ENCODE measurements around the gene APOBEC3A. TPM values are rescaled to one million over a fixed set of nuclear protein-coding genes. Genes with fewer than 3 reads are reported as not detected.

The APOBEC3A gene
- total RNA-seq, 4 donors from 2014 or later: 0.29 to 0.39 TPM; not detected in 2

GRCh38 chr22:38949889-38950405 lies 7.5 kb upstream of the APOBEC3A start:
- WGBS, 2 donors: 56 to 79% methylated on average over 7 to 8 of the region's 8 CpGs

GRCh38 chr22:38950527-38951295 lies 6.7 kb upstream of the APOBEC3A start:
- TF ChIP-seq CTCF (IDR thresholded peaks at IDR 0.05) (no peak), POLR2A (IDR thresholded peaks at IDR 0.05) (no peak)
- 81 to 89% methylated on average over 13 of the region's 13 CpGs for WGBS, 2 donors
- no peak for DNase-seq (ENCODE audit: low spot score in 2 of 2)
- H3K4me3 ChIP-seq (ENCODE audit: low read depth, poor library complexity, severe bottlenecking): no peak overlapping the region
- intact Hi-C loops (cut with DNase I; ENCODE audit: low total_unique reads): no loop called here

More at GRCh38 chr22:38949889-38950405, 7.5 kb upstream of the APOBEC3A start:
- intact Hi-C loops (cut with DNase I; ENCODE audit: low total_unique reads): no loop called here
- DNase-seq (ENCODE audit: low spot score in 2 of 2): no peak
- TF ChIP-seq POLR2A (IDR thresholded peaks at IDR 0.05) (no peak), CTCF (IDR thresholded peaks at IDR 0.05) (no peak)
- no peak overlapping the region for H3K4me3 ChIP-seq (ENCODE audit: low read depth, poor library complexity, severe bottlenecking)

- TF ChIP-seq CTCF (IDR thresholded peaks at IDR 0.05) (no peak), POLR2A (IDR thresholded peaks at IDR 0.05) (no peak)
- WGBS, 2 donors: 64 to 67% methylated on average over 2 of the region's 2 CpGs
- intact Hi-C loops (cut with DNase I; ENCODE audit: low total_unique reads): no loop called here
- no peak overlapping the region for H3K4me3 ChIP-seq (ENCODE audit: low read depth, poor library complexity, severe bottlenecking)
- no peak for DNase-seq (ENCODE audit: low spot score in 2 of 2)
Measured at GRCh38 chr22:38951734-38952133, 5.7 kb upstream of the APOBEC3A start.

GRCh38 chr22:38952281-38952993 lies 5.0 kb upstream of the APOBEC3A start:
- intact Hi-C loops (cut with DNase I; ENCODE audit: low total_unique reads): no loop called here
- TF ChIP-seq CTCF (IDR thresholded peaks at IDR 0.05) (no peak), POLR2A (IDR thresholded peaks at IDR 0.05) (no peak)
- DNase-seq (ENCODE audit: low spot score in 2 of 2): no peak
- 78% methylated on average over 12 of the region's 12 CpGs for WGBS, 2 donors
- H3K4me3 ChIP-seq (ENCODE audit: low read depth, poor library complexity, severe bottlenecking): no peak overlapping the region

GRCh38 chr22:38953091-38953490 lies 4.3 kb upstream of the APOBEC3A start:
- TF ChIP-seq POLR2A (IDR thresholded peaks at IDR 0.05) (no peak), CTCF (IDR thresholded peaks at IDR 0.05) (no peak)
- no peak for DNase-seq (ENCODE audit: low spot score in 2 of 2)
- WGBS, 2 donors: 69 to 83% methylated on average over 2 to 8 of the region's 8 CpGs
- no peak overlapping the region for H3K4me3 ChIP-seq (ENCODE audit: low read depth, poor library complexity, severe bottlenecking)
- intact Hi-C loops (cut with DNase I; ENCODE audit: low total_unique reads): no loop called here

Measured in lower leg skin (tissue), 4 donors.